ENCODE data around the gene TMEM242.

DNA sequence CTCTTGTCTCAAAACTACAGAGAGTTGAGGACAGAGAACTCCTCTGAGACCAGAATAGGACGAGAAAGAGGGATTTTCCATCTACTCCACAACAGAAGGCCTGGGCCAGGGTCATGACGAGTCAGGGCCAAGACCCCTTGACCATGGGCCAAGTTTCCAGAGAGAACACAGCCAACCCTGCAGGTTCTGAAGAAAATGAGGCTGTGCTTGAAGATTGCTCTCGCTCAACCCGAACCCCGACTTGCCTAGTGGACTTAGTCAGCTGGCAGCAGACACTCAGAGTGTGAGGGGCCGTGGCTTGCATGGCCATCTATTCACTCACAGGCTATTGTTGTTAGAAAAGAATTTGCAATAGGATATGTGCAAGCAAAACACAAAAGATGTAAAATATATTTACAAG lies 54.5 kb downstream of the TMEM242 start:
- TF ChIP-seq CTCF (tag by site-specific recombination; IDR thresholded peaks at IDR 0.05): no peak
- TF ChIP-seq ZNF354C (tag by site-specific recombination; IDR thresholded peaks at IDR 0.05; ENCODE audit: borderline replicate concordance, low read depth): no peak
- TF ChIP-seq ZNF596 (tag by site-specific recombination; IDR thresholded peaks at IDR 0.05): no peak
- no peak for TF ChIP-seq REST (tag by site-specific recombination; IDR thresholded peaks at IDR 0.05)
- no peak for TF ChIP-seq ZFP3 (tag by site-specific recombination; IDR thresholded peaks at IDR 0.05; ENCODE audit: low read depth)
- no peak for TF ChIP-seq ZNF639 (tag by site-specific recombination; IDR thresholded peaks at IDR 0.05)
- no peak for TF ChIP-seq PBX3 (CRISPR knock-in tag; IDR thresholded peaks at IDR 0.05)
